Osteoblast (primary cell): ENCODE measurements around the gene ANKRD55. TPM values are rescaled to one million over a fixed set of nuclear protein-coding genes. Genes with fewer than 3 reads are reported as not detected.
"Not testable (repeated sequence)": the region's sequence is repeated elsewhere in the genome, so short reads cannot be mapped to it uniquely, and the experiment has no call there.

Source experiments
- DNase-seq: peaks from one replicate; pipeline ENCODE4 v3.0.0; 2011; ENCODE audit warnings: low spot score, mixed read lengths; ENCODE audit not compliant: insufficient read length; ENCODE audit errors: missing footprints
- H2AFZ ChIP-seq: 2 replicates; pipeline ENCODE4 v1.6.0; 2011; ENCODE audit warnings: mild to moderate bottlenecking, low read length
- H3K27ac ChIP-seq: 2 replicates; pipeline ENCODE4 v1.5.1; 2011; ENCODE audit warnings: mild to moderate bottlenecking, low read depth, low read length, moderate library complexity
- H3K27me3 ChIP-seq: 2 replicates; pipeline ENCODE4 v1.6.0; 2012; ENCODE audit warnings: mild to moderate bottlenecking, control low read depth, inconsistent platforms, low read length, moderate library complexity; ENCODE audit not compliant: insufficient read depth
- H3K36me3 ChIP-seq: 2 replicates; pipeline ENCODE4 v1.5.1; 2011; ENCODE audit warnings: mild to moderate bottlenecking, low read length, control low read depth, moderate library complexity; ENCODE audit not compliant: insufficient read depth
- H3K4me1 ChIP-seq: 2 replicates; pipeline ENCODE4 v1.5.1; 2011; ENCODE audit warnings: mild to moderate bottlenecking, low read length, control low read depth, moderate library complexity; ENCODE audit not compliant: insufficient read depth
- H3K4me2 ChIP-seq: 2 replicates; pipeline ENCODE4 v1.6.0; 2011; ENCODE audit warnings: mild to moderate bottlenecking, low read length; ENCODE audit not compliant: insufficient read depth
- H3K4me3 ChIP-seq: fragments of 200-600 bp; sonication (generic); 3 replicates; pipeline ENCODE4 v1.5.1; 2012; ENCODE audit warnings: mild to moderate bottlenecking, low read length, inconsistent platforms; ENCODE audit not compliant: insufficient read depth
- H3K79me2 ChIP-seq: 2 replicates; pipeline ENCODE4 v1.6.0; 2012; ENCODE audit warnings: mild to moderate bottlenecking, low read length, control low read depth, inconsistent platforms; ENCODE audit not compliant: insufficient read depth
- H3K9me3 ChIP-seq: 2 replicates; pipeline ENCODE4 v1.5.1; 2011; ENCODE audit warnings: low read depth, low read length, control low read depth
- H4K20me1 ChIP-seq: 2 replicates; pipeline ENCODE4 v1.6.0; 2012; ENCODE audit warnings: mild to moderate bottlenecking, low read length, control low read depth; ENCODE audit not compliant: insufficient read depth
- total RNA-seq: library from RNA; depleted of rRNA; stranded (reverse); fragments of >200 nt; gene quantifications from 2 replicates; pipeline ENCODE4 v1.2.3, GENCODE V29; 2012
- TF ChIP-seq, protein P1 (sequence below): IDR thresholded peaks from 2 replicates; pipeline ENCODE4 v1.5.1; 2011; ENCODE audit warnings: mild to moderate bottlenecking, low read depth, low read length, moderate library complexity; ENCODE audit errors: extremely low read depth

Gene ANKRD55
- total RNA-seq, 1 donor = not detected

DNA sequence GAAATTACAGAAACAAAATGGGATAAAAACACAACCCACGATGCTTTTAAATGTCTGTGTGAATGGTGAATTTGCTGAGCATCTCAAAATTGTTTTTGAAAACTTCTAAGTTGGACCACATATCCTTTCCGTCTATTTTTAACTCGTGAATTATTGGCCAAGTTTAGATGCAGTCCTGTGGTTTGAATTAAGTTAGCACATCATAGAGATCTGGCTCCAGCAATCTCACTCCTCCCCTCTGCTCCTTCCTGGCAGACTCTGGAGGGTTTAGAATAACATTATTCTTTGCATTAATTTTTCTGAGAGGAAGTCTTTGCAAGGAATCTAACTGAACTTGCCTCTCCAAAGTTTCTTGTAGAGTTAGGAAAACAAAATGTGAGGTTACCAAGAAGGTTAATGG lies 14.5 kb upstream of the ANKRD55 start:
- H2AFZ ChIP-seq = peak overlapping the region; percentile 90
- peaks cover 13% of the 10 kb centered on the region for H3K4me1 ChIP-seq
- H3K4me2 ChIP-seq = peak overlapping the region; percentile 65
- TF ChIP-seq, protein P1, sequence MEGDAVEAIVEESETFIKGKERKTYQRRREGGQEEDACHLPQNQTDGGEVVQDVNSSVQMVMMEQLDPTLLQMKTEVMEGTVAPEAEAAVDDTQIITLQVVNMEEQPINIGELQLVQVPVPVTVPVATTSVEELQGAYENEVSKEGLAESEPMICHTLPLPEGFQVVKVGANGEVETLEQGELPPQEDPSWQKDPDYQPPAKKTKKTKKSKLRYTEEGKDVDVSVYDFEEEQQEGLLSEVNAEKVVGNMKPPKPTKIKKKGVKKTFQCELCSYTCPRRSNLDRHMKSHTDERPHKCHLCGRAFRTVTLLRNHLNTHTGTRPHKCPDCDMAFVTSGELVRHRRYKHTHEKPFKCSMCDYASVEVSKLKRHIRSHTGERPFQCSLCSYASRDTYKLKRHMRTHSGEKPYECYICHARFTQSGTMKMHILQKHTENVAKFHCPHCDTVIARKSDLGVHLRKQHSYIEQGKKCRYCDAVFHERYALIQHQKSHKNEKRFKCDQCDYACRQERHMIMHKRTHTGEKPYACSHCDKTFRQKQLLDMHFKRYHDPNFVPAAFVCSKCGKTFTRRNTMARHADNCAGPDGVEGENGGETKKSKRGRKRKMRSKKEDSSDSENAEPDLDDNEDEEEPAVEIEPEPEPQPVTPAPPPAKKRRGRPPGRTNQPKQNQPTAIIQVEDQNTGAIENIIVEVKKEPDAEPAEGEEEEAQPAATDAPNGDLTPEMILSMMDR = no peak
- no peak overlapping the region for H3K4me3 ChIP-seq
- peak; percentile 42 for DNase-seq
- H3K36me3 ChIP-seq = no peaks in the 10 kb centered on the region
- peak overlapping the region; percentile 41 for H3K27ac ChIP-seq
- no peaks in the 10 kb centered on the region for H3K79me2 ChIP-seq
- H3K27me3 ChIP-seq = no peaks in the 10 kb centered on the region
- H3K9me3 ChIP-seq = no peaks in the 10 kb centered on the region
- H4K20me1 ChIP-seq = no peaks in the 10 kb centered on the region

DNA sequence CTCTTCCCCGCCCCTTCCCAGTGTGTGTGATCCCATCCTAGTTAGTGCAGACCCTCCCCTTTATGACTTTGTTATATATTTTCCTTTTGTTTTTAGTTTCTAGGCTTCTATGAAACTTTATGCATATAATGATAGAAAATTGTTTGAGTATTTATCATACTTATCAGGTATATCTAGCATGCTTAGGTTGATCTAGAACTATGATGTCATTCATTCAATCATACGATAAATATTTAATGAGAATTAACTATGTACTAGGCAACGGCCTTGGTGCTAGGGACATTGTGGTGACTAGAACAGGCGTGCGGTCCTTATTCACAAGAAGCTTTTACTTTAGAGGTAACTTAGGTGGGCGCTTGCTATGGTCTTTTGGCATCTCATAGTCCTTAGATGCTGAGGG lies 13.6 kb upstream of the ANKRD55 start:
- peaks cover 13% of the 10 kb centered on the region for H3K4me1 ChIP-seq
- no peaks in the 10 kb centered on the region for H3K9me3 ChIP-seq
- no peak overlapping the region for H3K4me3 ChIP-seq

DNA sequence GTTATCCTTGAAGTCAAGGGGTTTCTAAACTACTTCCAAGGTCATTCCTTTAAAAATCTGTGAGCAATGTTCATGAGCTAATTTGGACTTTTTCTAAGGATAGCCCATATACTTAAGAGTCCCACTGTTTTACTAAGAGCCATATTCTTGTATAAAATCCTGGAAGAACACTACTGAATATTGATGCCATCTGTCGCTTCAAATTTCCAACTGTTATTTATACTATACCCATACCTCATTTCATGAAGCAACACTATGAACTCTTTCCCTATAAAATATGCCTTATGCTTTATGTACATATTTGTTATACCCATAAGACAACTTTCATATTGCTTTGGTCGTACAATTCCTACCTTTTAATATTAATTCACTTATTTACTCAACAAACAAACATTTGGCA lies 12.4 kb upstream of the ANKRD55 start:
- H4K20me1 ChIP-seq = no peaks in the 10 kb centered on the region

More for the DNA sequence above, 13.6 kb upstream of the ANKRD55 start:
- H3K79me2 ChIP-seq = no peaks in the 10 kb centered on the region
- H3K4me2 ChIP-seq = no peak overlapping the region
- no peaks in the 10 kb centered on the region for H3K27me3 ChIP-seq
- peak; percentile 19 for DNase-seq
- peak overlapping the region; percentile 13 for H2AFZ ChIP-seq
- H4K20me1 ChIP-seq = no peaks in the 10 kb centered on the region
- TF ChIP-seq, protein P1 = no peak
- H3K36me3 ChIP-seq = no peaks in the 10 kb centered on the region
- H3K27ac ChIP-seq = no peak overlapping the region

DNA sequence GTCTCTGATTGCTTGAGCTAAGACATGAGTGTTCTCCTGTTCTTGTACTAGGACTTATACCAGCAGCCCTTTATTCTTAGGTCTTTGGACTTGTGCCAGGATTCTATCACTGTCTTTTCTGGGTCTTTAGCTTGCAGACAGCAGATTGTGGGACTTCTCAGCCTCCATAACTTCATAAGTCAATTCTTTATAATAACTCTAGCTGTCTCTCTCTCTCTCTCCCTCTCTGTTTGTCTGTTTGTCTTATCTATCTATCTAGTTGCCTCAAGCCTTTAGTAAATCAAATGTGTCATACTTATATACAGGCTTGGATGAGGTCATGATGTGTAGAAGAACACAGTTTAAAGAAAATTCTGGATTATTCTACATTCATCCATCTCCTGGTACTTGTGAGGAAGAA lies 11.5 kb upstream of the ANKRD55 start:
- Histone ChIP-seq H3K4me3 (no peak overlapping the region), H2AFZ (no peak overlapping the region), H3K4me1 (peaks cover 13% of the 10 kb centered on the region), H3K79me2 (no peaks in the 10 kb centered on the region), H4K20me1 (no peaks in the 10 kb centered on the region), H3K36me3 (no peaks in the 10 kb centered on the region), H3K27ac (no peak overlapping the region), H3K27me3 (no peaks in the 10 kb centered on the region), H3K9me3 (no peaks in the 10 kb centered on the region), H3K4me2 (no peak overlapping the region)
- no peak for DNase-seq
- TF ChIP-seq, protein P1 = no peak

More for the DNA sequence above, 12.4 kb upstream of the ANKRD55 start:
- no peaks in the 10 kb centered on the region for H3K27me3 ChIP-seq
- TF ChIP-seq, protein P1 = no peak
- H3K4me3 ChIP-seq = no peak overlapping the region
- H3K36me3 ChIP-seq = no peaks in the 10 kb centered on the region
- H3K9me3 ChIP-seq = no peaks in the 10 kb centered on the region
- H3K4me1 ChIP-seq = peaks cover 13% of the 10 kb centered on the region
- H2AFZ ChIP-seq = no peak overlapping the region
- no peak overlapping the region for H3K4me2 ChIP-seq
- no peaks in the 10 kb centered on the region for H3K79me2 ChIP-seq
- DNase-seq = no peak
- H3K27ac ChIP-seq = no peak overlapping the region

DNA sequence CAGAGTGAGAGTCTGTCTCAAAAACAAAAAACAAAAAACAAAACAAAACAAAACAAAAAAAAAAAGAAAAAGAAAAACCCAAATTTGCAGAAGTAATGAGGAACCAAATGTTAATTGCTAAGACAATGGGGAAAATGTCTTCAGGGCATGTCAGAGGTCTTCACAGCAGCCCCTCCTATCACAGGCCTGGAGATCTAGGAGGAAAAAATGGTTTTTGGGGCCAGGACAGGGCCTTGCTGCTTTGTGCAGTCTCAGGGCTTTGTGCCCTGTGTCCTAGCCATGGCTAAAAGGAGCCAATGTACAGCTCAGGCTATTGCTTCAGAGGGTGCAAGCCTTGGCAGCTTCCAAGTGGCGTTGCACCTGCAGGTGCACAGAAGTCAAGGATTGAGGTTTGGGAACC lies 9.1 kb upstream of the ANKRD55 start:
- H4K20me1 ChIP-seq, H3K36me3 ChIP-seq, H3K4me1 ChIP-seq, H3K27ac ChIP-seq, DNase-seq, H3K79me2 ChIP-seq, H3K27me3 ChIP-seq, H3K4me3 ChIP-seq, H3K4me2 ChIP-seq, H2AFZ ChIP-seq, H3K9me3 ChIP-seq: not testable (repeated sequence)
